ENCODE data around the gene POM121.
"Not testable (repeated sequence)": the region's sequence is repeated elsewhere in the genome, so short reads cannot be mapped to it uniquely, and the experiment has no call there.

DNA sequence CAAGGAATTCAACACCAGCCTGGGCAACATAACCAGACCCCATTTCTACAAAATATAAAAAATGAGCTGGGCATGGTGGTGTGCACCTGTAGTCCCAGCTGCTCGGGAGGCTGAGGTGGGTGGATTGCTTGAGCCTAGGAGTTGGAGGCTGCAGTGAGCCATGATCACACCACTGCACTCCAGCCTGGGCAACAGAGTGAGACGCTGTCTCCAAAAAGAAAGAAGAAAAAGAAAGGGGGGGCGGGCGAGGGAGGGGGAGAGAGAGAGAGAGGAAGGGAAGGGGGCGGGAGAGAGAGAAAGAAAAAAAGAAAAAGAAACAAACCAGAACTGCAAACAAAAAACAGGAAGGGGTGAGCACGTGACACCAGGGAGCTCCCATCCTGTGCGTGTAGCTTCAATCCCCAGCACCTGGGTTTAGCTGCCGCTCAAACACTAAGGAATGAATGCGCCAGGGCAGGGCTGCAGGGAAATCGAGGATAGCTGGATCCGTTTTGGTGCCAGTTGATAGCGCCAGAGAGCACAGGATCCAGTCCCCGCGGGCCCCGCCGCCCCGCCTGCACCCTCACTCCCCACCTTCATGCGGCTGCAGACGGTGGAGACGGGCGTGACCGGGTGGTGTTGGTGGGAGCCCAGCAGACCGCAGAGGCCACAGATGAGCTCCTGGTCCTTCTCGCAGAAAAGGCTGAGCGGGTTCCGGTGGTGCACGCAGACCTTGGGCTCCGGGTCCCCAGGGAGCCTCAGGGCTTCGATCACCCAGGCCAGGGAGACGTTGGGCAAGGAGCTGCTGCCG, 40.5 kb downstream of the POM121 start:
- TF ChIP-seq CTCF, POLR2A, EP300, POLR2AphosphoS5 (IDR thresholded peaks at IDR 0.05): not testable (repeated sequence)

Measured in upper lobe of left lung (tissue), 4 donors.